Right lobe of liver (tissue), 6 donors: ENCODE measurements around the gene TAOK1. TPM values are rescaled to one million over a fixed set of nuclear protein-coding genes. Genes with fewer than 3 reads are reported as not detected.

Source experiments
- ATAC-seq, 4 donors: fragments of 200-7000 bp; cut with Tn5 transposase; one replicate each; pipeline ENCODE4 v1.9.1; 2020; ENCODE audit warnings: mild to moderate bottlenecking in 4 of 4, moderate library complexity in 4 of 4
- DNase-seq, 3 donors: peaks; one replicate each; pipeline ENCODE4 v3.0.0-alpha.2; 2020
- H3K27ac ChIP-seq, 3 donors: fragments of 200-600 bp; one replicate each; pipeline ENCODE4 v1.8.0; 2022
- H3K27me3 ChIP-seq, 2 donors: fragments of 200-600 bp; one replicate each; pipeline ENCODE4 v1.8.0; 2022
- H3K36me3 ChIP-seq, 4 donors: fragments of 200-600 bp; sonication (generic) in 1 of 4; one replicate each; pipeline versions ENCODE4 v1.5.1 to v1.8.0; 2017 to 2022; ENCODE audit warnings: control low read depth in 1 of 4
- H3K4me1 ChIP-seq, 4 donors: fragments of 200-600 bp; sonication (generic) in 1 of 4; one replicate each; pipeline versions ENCODE4 v1.5.1 to v1.8.0; 2017 to 2022; ENCODE audit warnings: control low read depth in 1 of 4
- H3K4me3 ChIP-seq, 3 donors: fragments of 200-600 bp; one replicate each; pipeline ENCODE4 v1.8.0; 2022
- H3K9me3 ChIP-seq, 4 donors: fragments of 200-600 bp; sonication (generic) in 1 of 4; one replicate each; pipeline versions ENCODE4 v1.5.1 to v1.8.0; 2017 to 2022; ENCODE audit warnings: control low read depth in 1 of 4
- CTCF ChIP-seq, 4 donors: fragments of 200-600 bp in 3 of 4; fragments of 450-650 bp in 1 of 4; IDR thresholded peaks; one replicate each; pipeline versions ENCODE4 v1.5.1 to v1.8.0; 2016 to 2022; ENCODE audit warnings: antibody characterized with exemption in 4 of 4, mild to moderate bottlenecking in 2 of 4
- POLR2A ChIP-seq: fragments of 450-650 bp; IDR thresholded peaks from one replicate; pipeline ENCODE4 v1.6.1; 2017; ENCODE audit warnings: antibody characterized with exemption, mild to moderate bottlenecking
- whole genome bisulfite sequencing: methylation state at CpG from one replicate; pipeline ENCODE4 v1.1.6; 2018; ENCODE audit warnings: low coverage, low lambda C conversion rate; ENCODE audit not compliant: insufficient coverage; ENCODE audit errors: missing lambda C conversion rate; 5-methylcytosine and 5-hydroxymethylcytosine counted together
- intact Hi-C, 2 donors: fragments of 100-400 bp; cut with DNase I; formaldehyde crosslinking; loops; one replicate each; pipeline versions ENCODE4 v1.11.2 to v1.14.1; 2022
- total RNA-seq, 6 experiments: library from RNA; depleted of rRNA in 2 of 6; stranded (reverse); fragments of >200 nt in 2 of 6; fragmentation: NEBNext Ultra II Directional in 3 of 6; extraction: Animal tissue kit (Norgen Biotek cat#: 25700) in 3 of 6; gene quantifications; one replicate each; pipeline versions ENCODE4 v1.1.0 to v1.2.4, GENCODE V29; 2016 to 2023
- donor health status: DM: no; HTN: yes; CAD: no.
- donor health status: DM: no; HTN: no; CAD: no.
- donor health status: DM: no; HTN: no; CAD: no.
- donor health status: DM: no; HTN: yes; CAD: no.
- donor health status: DM: no; HTN: yes; CAD: no.

TAOK1 gene
- total RNA-seq, 6 experiments from 2014 or later: 17.1 to 37.1 (median 21.1) TPM

DNA sequence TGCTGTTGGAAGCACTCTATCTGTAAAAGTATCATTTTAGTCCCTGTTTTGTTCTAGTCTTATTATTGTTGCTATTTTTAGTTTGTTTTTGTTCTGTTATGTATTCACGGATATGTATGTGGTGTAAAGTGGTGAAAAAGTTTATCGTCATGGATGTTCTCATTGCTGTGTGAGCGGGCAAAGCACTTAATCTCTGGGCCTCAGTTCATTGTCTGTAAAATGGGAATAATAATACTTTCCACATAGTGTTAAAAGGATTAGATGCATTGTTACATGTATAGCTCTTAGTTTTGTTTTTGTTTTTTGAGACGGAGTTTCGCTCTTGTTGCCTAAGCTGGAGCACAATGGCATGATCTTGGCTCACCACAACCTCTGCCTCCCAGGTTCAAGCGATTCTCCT is 19.8 kb downstream of the TAOK1 start:
- intact Hi-C loops: no loop called here
- WGBS: 88% methylated on average over 6 of the region's 6 CpGs

DNA sequence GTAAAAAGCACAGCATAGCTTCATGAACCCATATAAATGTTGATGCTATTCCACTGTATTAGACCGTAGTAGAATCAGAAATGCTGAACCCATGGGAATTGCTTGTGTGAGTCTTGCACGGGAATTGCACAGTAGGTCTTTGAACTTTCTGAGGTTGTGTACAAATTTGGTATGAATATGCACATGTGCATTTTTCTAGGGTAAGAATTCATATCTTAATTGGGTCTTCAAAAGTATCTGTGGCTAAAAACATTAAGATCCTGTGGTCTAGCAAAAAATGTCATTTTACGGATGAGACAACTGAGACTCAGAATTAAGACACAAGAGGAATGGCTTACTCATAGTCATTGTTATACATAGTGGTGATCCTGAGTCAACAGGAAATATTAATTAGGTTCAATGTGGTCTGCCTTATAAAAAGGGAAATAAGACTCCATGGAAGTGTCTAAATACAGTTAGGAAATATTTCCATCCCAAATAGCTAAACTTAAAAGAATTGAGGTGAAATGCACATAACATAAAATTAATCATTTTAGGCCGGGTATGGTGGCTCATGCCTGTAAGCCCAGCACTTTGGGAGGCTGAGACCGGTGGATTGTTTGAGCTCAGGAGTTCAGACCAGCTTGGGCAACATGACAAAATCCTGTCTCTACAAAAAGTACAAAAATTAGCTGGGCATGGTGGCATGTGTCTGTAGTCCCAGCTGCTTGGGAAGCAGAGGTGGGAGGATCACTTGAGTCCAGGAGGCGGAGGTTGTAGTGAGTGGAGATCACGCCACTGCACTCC is 22.8 kb downstream of the TAOK1 start:
- Histone ChIP-seq H3K27ac (no peak overlapping the region), H3K36me3 (no peaks in the 10 kb centered on the region), H3K9me3 (no peaks in the 10 kb centered on the region), H3K4me1 (peaks cover 0 to 13% (median 0%) of the 10 kb centered on the region in 4 donors), H3K4me3 (no peak overlapping the region), H3K27me3 (no peaks in the 10 kb centered on the region)
- ATAC-seq (peak in 2 of 4 donors; percentile 24 to 61), DNase-seq (no peak)
- TF ChIP-seq CTCF (IDR thresholded peaks at IDR 0.05): no peak
- no peak for TF ChIP-seq POLR2A
- intact Hi-C loops: no loop called here
- WGBS: 67% methylated on average over 7 of the region's 7 CpGs

More for the DNA sequence above, 19.8 kb downstream of the TAOK1 start:
- Histone ChIP-seq H3K4me1 (peaks cover 0 to 13% (median 0%) of the 10 kb centered on the region in 4 donors), H3K27me3 (no peaks in the 10 kb centered on the region), H3K36me3 (peaks cover 0 to 5% (median 0%) of the 10 kb centered on the region in 4 donors), H3K4me3 (no peak overlapping the region), H3K27ac (no peak overlapping the region), H3K9me3 (no peaks in the 10 kb centered on the region)
- no peak for DNase-seq
- TF ChIP-seq CTCF (IDR thresholded peaks at IDR 0.05) (no peak), POLR2A (no peak)
- no peak for ATAC-seq

- no peak for TF ChIP-seq POLR2A
- TF ChIP-seq CTCF (IDR thresholded peaks at IDR 0.05): no peak
- peaks cover 0 to 8% (median 0%) of the 10 kb centered on the region in 4 donors for H3K4me1 ChIP-seq
- H3K27me3 ChIP-seq: no peaks in the 10 kb centered on the region
- no peaks in the 10 kb centered on the region for H3K36me3 ChIP-seq
- DNase-seq (no peak), ATAC-seq (peak in 2 of 4 donors; percentile 53 to 54)
- no peak overlapping the region for H3K27ac ChIP-seq
- intact Hi-C loops: no loop called here
- WGBS: 46% methylated on average over 6 of the region's 6 CpGs
- H3K4me3 ChIP-seq: no peak overlapping the region
- H3K9me3 ChIP-seq: no peaks in the 10 kb centered on the region
Observed at GRCh38 chr17:29420128-29420527, 30.0 kb downstream of the TAOK1 start.

- Histone ChIP-seq H3K4me1 (peaks cover 0 to 17% (median 0%) of the 10 kb centered on the region in 4 donors), H3K27ac (no peak overlapping the region), H3K36me3 (no peaks in the 10 kb centered on the region), H3K4me3 (peak overlapping the region in 1 of 3 donors; percentile 5), H3K9me3 (no peaks in the 10 kb centered on the region), H3K27me3 (no peaks in the 10 kb centered on the region)
- no peak for DNase-seq
- ATAC-seq: peak; percentile 57 to 88 (median 62)
- TF ChIP-seq CTCF (IDR thresholded peaks at IDR 0.05): no peak
- TF ChIP-seq POLR2A: no peak
- intact Hi-C loops: no loop called here
- WGBS: 44% methylated on average over 2 of the region's 4 CpGs
Observed at GRCh38 chr17:29430275-29430674, 40.1 kb downstream of the TAOK1 start.
